LNCaP clone FGC (cell line): ENCODE data around the gene SLC24A5.

Experiments used
- DNase-seq: peaks from one replicate; pipeline ENCODE4 v3.0.0-alpha.2; 2011; ENCODE audit warnings: low read depth
- H3K4me3 ChIP-seq: 2 replicates; pipeline ENCODE4 v1.5.1; 2011; ENCODE audit warnings: mild to moderate bottlenecking, low read depth, low read length, control low read depth
- CTCF ChIP-seq: IDR thresholded peaks from 2 replicates; pipeline ENCODE4 v1.5.1; 2012; ENCODE audit warnings: mild to moderate bottlenecking; ENCODE audit not compliant: control insufficient read depth, insufficient read depth; ENCODE audit errors: extremely low read depth

SLC24A5 gene

GRCh38 chr15:48177383-48177765 is 56.6 kb downstream of the SLC24A5 start:
- TF ChIP-seq CTCF, result no peak
- no peak for DNase-seq

GRCh38 chr15:48177766-48178647 is 57.2 kb downstream of the SLC24A5 start, which contains the start of gene MYEF2:
TSS of gene MYEF2 (minus strand) at chr15:48178295. CDS start at chr15:48178237, 58 bp downstream.
- TF ChIP-seq CTCF, result no peak
- DNase-seq, result no peak
- H3K4me3 ChIP-seq, result peak within 1 kb of the TSS; percentile 51

More at GRCh38 chr15:48177383-48177765, 56.6 kb downstream of the SLC24A5 start:
- H3K4me3 ChIP-seq, result peak overlapping the region; percentile 51

- H3K4me3 ChIP-seq, result peak overlapping the region; percentile 51
- DNase-seq, result no peak
- TF ChIP-seq CTCF, result no peak
Observed at GRCh38 chr15:48178648-48178931, 57.8 kb downstream of the SLC24A5 start.

GRCh38 chr15:48182749-48183148 is 62.0 kb downstream of the SLC24A5 start:
- H3K4me3 ChIP-seq, result no peak overlapping the region
- TF ChIP-seq CTCF, result no peak
- no peak for DNase-seq

GRCh38 chr15:48185529-48185928 is 64.7 kb downstream of the SLC24A5 start:
- DNase-seq, result no peak
- H3K4me3 ChIP-seq, result no peak overlapping the region
- TF ChIP-seq CTCF, result no peak

- no peak for TF ChIP-seq CTCF
- no peak overlapping the region for H3K4me3 ChIP-seq
- no peak for DNase-seq
Observed at GRCh38 chr15:48186271-48186670, 65.5 kb downstream of the SLC24A5 start.
